ENCODE measurements around the gene IDI2. TPM values are rescaled to one million over a fixed set of nuclear protein-coding genes. Genes with fewer than 3 reads are reported as not detected.

IDI2 gene
- total and polyA plus RNA-seq, 2 experiments from 2014 or later: 0.29 to 0.33 TPM

GRCh38 chr10:983971-984655 is 41.5 kb downstream of the IDI2 start:
- WGBS (ENCODE audit: low lambda C conversion rate, missing lambda C conversion rate): 49% methylated on average over 9 of the region's 9 CpGs
- H3K4me2 ChIP-seq: peak overlapping the region; percentile 43
- H3K79me2 ChIP-seq: peaks cover 26% of the 10 kb centered on the region
- H3K4me3 ChIP-seq: no peak overlapping the region
- no peaks in the 10 kb centered on the region for H3K9me3 ChIP-seq (ENCODE audit: low read depth)
- TF ChIP-seq CTCF (IDR thresholded peaks at IDR 0.05; ENCODE audit: poor library complexity) (no peak), EZH2phosphoT487 (IDR thresholded peaks at IDR 0.05; ENCODE audit: low read depth, severe bottlenecking, unreplicated experiment) (no peak), EZH2 (IDR thresholded peaks at IDR 0.05; ENCODE audit: borderline replicate concordance) (no peak)
- peak overlapping the region; percentile 98 for H3K27ac ChIP-seq
- peaks cover 36% of the 10 kb centered on the region for H3K4me1 ChIP-seq (ENCODE audit: insufficient read depth)
- H3K9me2 ChIP-seq (replicated peaks; ENCODE audit: insufficient read depth): no peaks in the 10 kb centered on the region
- DNase-seq (ENCODE audit: low spot score): peak; percentile 82
- no peak overlapping the region for H2AFZ ChIP-seq
- H3K27me3 ChIP-seq: no peaks in the 10 kb centered on the region
- H4K20me1 ChIP-seq (ENCODE audit: insufficient read depth, poor library complexity, severe bottlenecking): no peaks in the 10 kb centered on the region
- H3K36me3 ChIP-seq (replicated peaks; ENCODE audit: insufficient read depth, low read depth): no peaks in the 10 kb centered on the region

- Histone ChIP-seq H3K27me3 (no peaks in the 10 kb centered on the region), H3K4me3 (no peak overlapping the region), H3K9me2 (replicated peaks; ENCODE audit: insufficient read depth) (no peaks in the 10 kb centered on the region), H3K4me2 (peak overlapping the region; percentile 28), H3K79me2 (peaks cover 19% of the 10 kb centered on the region), H3K9me3 (ENCODE audit: low read depth) (no peaks in the 10 kb centered on the region), H3K4me1 (ENCODE audit: insufficient read depth) (peaks cover 36% of the 10 kb centered on the region), H3K27ac (peak overlapping the region; percentile 98), H2AFZ (no peak overlapping the region), H3K36me3 (replicated peaks; ENCODE audit: insufficient read depth, low read depth) (no peaks in the 10 kb centered on the region), H4K20me1 (ENCODE audit: insufficient read depth, poor library complexity, severe bottlenecking) (no peaks in the 10 kb centered on the region)
- TF ChIP-seq EZH2 (IDR thresholded peaks at IDR 0.05; ENCODE audit: borderline replicate concordance): no peak
- TF ChIP-seq EZH2phosphoT487 (IDR thresholded peaks at IDR 0.05; ENCODE audit: low read depth, severe bottlenecking, unreplicated experiment): no peak
- no peak for TF ChIP-seq CTCF (IDR thresholded peaks at IDR 0.05; ENCODE audit: poor library complexity)
- no peak for DNase-seq (ENCODE audit: low spot score)
- WGBS (ENCODE audit: low lambda C conversion rate, missing lambda C conversion rate): 96% methylated on average over 6 of the region's 6 CpGs
Observed at GRCh38 chr10:983401-983800, 42.3 kb downstream of the IDI2 start.

- Histone ChIP-seq H3K4me2 (no peak overlapping the region), H2AFZ (no peak overlapping the region), H3K27me3 (no peaks in the 10 kb centered on the region), H3K36me3 (replicated peaks; ENCODE audit: insufficient read depth, low read depth) (no peaks in the 10 kb centered on the region), H3K4me1 (ENCODE audit: insufficient read depth) (peaks cover 19% of the 10 kb centered on the region), H3K9me2 (replicated peaks; ENCODE audit: insufficient read depth) (no peaks in the 10 kb centered on the region), H3K27ac (no peak overlapping the region), H3K79me2 (peaks cover 13% of the 10 kb centered on the region), H4K20me1 (ENCODE audit: insufficient read depth, poor library complexity, severe bottlenecking) (no peaks in the 10 kb centered on the region), H3K9me3 (ENCODE audit: low read depth) (no peaks in the 10 kb centered on the region), H3K4me3 (no peak overlapping the region)
- DNase-seq (ENCODE audit: low spot score): no peak
- WGBS (ENCODE audit: low lambda C conversion rate, missing lambda C conversion rate): 93% methylated on average over 5 of the region's 5 CpGs
- no peak for TF ChIP-seq CTCF (IDR thresholded peaks at IDR 0.05; ENCODE audit: poor library complexity)
Observed at GRCh38 chr10:980468-981093, 45.1 kb downstream of the IDI2 start.
